Transverse colon (tissue), 4 donors: ENCODE data around the gene GPR156. TPM values are rescaled to one million over a fixed set of nuclear protein-coding genes. Genes with fewer than 3 reads are reported as not detected.

Experiments
- DNase-seq: peaks from one replicate; pipeline ENCODE4 v3.0.0-alpha.2; 2019
- H3K27ac ChIP-seq, 4 donors: fragments of 200-600 bp; sonication (generic); 2 replicates each; pipeline ENCODE4 v1.5.1; 2016 to 2018; ENCODE audit warnings: inconsistent platforms in 4 of 4
- H3K27me3 ChIP-seq: fragments of 200-600 bp; sonication (generic); 2 replicates; pipeline ENCODE4 v1.5.1; 2017; ENCODE audit warnings: inconsistent platforms
- H3K36me3 ChIP-seq, 4 donors: fragments of 200-600 bp; sonication (generic); 2 replicates each; pipeline ENCODE4 v1.5.1; 2017 to 2019; ENCODE audit warnings: inconsistent platforms in 4 of 4
- H3K4me1 ChIP-seq, 4 donors: fragments of 200-600 bp; sonication (generic); 2 replicates each; pipeline ENCODE4 v1.5.1; 2017 to 2020; ENCODE audit warnings: inconsistent platforms in 4 of 4
- H3K4me3 ChIP-seq, 4 donors: fragments of 200-600 bp; sonication (generic); 1 replicate in 1 of 4; 2 replicates in 3 of 4; pipeline versions ENCODE4 v1.5.1 to v1.6.1; 2017 to 2019; ENCODE audit warnings: inconsistent platforms in 4 of 4
- H3K9me3 ChIP-seq, 2 donors: fragments of 200-600 bp; sonication (generic); 2 replicates each; pipeline ENCODE4 v1.5.1; 2017 to 2019; ENCODE audit warnings: inconsistent platforms in 2 of 2
- CTCF ChIP-seq, 5 experiments: fragments of 200-600 bp in 3 of 5; fragments of 450-650 bp in 2 of 5; sonication (generic) in 3 of 5; IDR thresholded peaks; 1 replicate in 2 of 5; 2 replicates in 3 of 5; pipeline ENCODE4 v1.5.1; 2016 to 2017; ENCODE audit warnings: antibody characterized with exemption in 5 of 5, inconsistent platforms in 3 of 5, mild to moderate bottlenecking in 2 of 5, moderate library complexity in 1 of 5
- EP300 ChIP-seq: sonication (generic); formaldehyde crosslinking; IDR thresholded peaks from one replicate; pipeline ENCODE4 v1.6.1; 2017; ENCODE audit warnings: antibody characterized with exemption, low read depth
- POLR2A ChIP-seq: fragments of 450-650 bp; IDR thresholded peaks from one replicate; pipeline ENCODE4 v1.6.1; 2016; ENCODE audit warnings: antibody characterized with exemption, mild to moderate bottlenecking, moderate library complexity
- POLR2AphosphoS5 ChIP-seq, 3 donors: sonication (generic); formaldehyde crosslinking; IDR thresholded peaks; one replicate each; pipeline ENCODE4 v1.6.1; 2016; ENCODE audit warnings: antibody characterized with exemption in 3 of 3
- WGBS, 2 donors: methylation state at CpG; one replicate each; pipeline ENCODE4 v1.1.5; 2018; ENCODE audit warnings: low coverage in 1 of 2; 5-methylcytosine and 5-hydroxymethylcytosine counted together
- in situ Hi-C, 4 donors: fragments of 200-750 bp; cut with MboI; loops; one replicate each; pipeline versions ENCODE4 v1.15.0 to v1.15.1; 2017; ENCODE audit warnings: low sequenced_read_pairs in 3 of 4, low pct_ligation_motif_present in 1 of 4, low pct_unique_long_range_greater_than_20kb in 1 of 4
- intact Hi-C: fragments of 100-400 bp; cut with DNase I; formaldehyde crosslinking; loops from one replicate; pipeline ENCODE4 v1.15.1; 2023; ENCODE audit warnings: low total_unique reads
- total RNA-seq, 4 donors: library from RNA; depleted of rRNA; stranded (reverse); fragments of >200 nt; gene quantifications; one replicate each; pipeline ENCODE4 v1.1.0, GENCODE V29; 2016

The GPR156 gene
- total RNA-seq, 4 donors from 2014 or later: 0.27 to 0.48 TPM; not detected in 2

- Histone ChIP-seq H3K27ac (no peak overlapping the region), H3K9me3 (no peaks in the 10 kb centered on the region), H3K36me3 (no peaks in the 10 kb centered on the region), H3K27me3 (no peaks in the 10 kb centered on the region), H3K4me3 (no peak overlapping the region), H3K4me1 (no peaks in the 10 kb centered on the region)
- intact Hi-C loops: no loop called here
- DNase-seq: no peak
- no peak for TF ChIP-seq POLR2AphosphoS5 (IDR thresholded peaks at IDR 0.05)
- no peak for TF ChIP-seq EP300
- no peak for TF ChIP-seq CTCF (IDR thresholded peaks at IDR 0.05)
- TF ChIP-seq POLR2A: no peak
- WGBS, 2 donors: 95 to 100% methylated on average over 1 of the region's 1 CpG
- in situ Hi-C loops: loop anchor here in 1 of 4 donors (25.0 kb wide), 1 partner anchor 272 kb away; no protein-coding TSS in a partner anchor
Observed at GRCh38 chr3:120264963-120265362, 20.1 kb downstream of the GPR156 start.

- TF ChIP-seq EP300 (no peak), CTCF (IDR thresholded peaks at IDR 0.05) (no peak), POLR2AphosphoS5 (IDR thresholded peaks at IDR 0.05) (no peak), POLR2A (no peak)
- Histone ChIP-seq H3K4me1 (no peaks in the 10 kb centered on the region), H3K4me3 (no peak overlapping the region), H3K27ac (no peak overlapping the region), H3K27me3 (no peaks in the 10 kb centered on the region), H3K9me3 (no peaks in the 10 kb centered on the region), H3K36me3 (no peaks in the 10 kb centered on the region)
- no peak for DNase-seq
- 76 to 94% methylated on average over 3 to 5 of the region's 5 CpGs for whole genome bisulfite sequencing, 2 donors
- intact Hi-C loops (no loop called here), in situ Hi-C loops (loop anchor here in 1 of 4 donors (25.0 kb wide), 1 partner anchor 274 kb away; no protein-coding TSS in a partner anchor)
Observed at GRCh38 chr3:120263792-120264191, 21.2 kb downstream of the GPR156 start.

- Histone ChIP-seq H3K27me3 (no peaks in the 10 kb centered on the region), H3K4me3 (no peak overlapping the region), H3K27ac (no peak overlapping the region), H3K36me3 (no peaks in the 10 kb centered on the region), H3K4me1 (no peaks in the 10 kb centered on the region), H3K9me3 (peaks cover 0 to 13% of the 10 kb centered on the region in 2 donors)
- 77 to 83% methylated on average over 1 of the region's 1 CpG for WGBS, 2 donors
- TF ChIP-seq EP300 (no peak), POLR2AphosphoS5 (IDR thresholded peaks at IDR 0.05) (no peak), POLR2A (no peak), CTCF (IDR thresholded peaks at IDR 0.05) (no peak)
- in situ Hi-C loops: loop anchor here in 1 of 4 donors (25.0 kb wide), 1 partner anchor 279 kb away; no protein-coding TSS in a partner anchor
- intact Hi-C loops: no loop called here
- DNase-seq: no peak
Observed at GRCh38 chr3:120258009-120258408, 27.0 kb downstream of the GPR156 start.

- Histone ChIP-seq H3K27me3 (no peaks in the 10 kb centered on the region), H3K27ac (no peak overlapping the region), H3K4me1 (peaks cover 0 to 4% (median 0%) of the 10 kb centered on the region in 4 donors), H3K36me3 (no peaks in the 10 kb centered on the region), H3K4me3 (no peak overlapping the region), H3K9me3 (no peaks in the 10 kb centered on the region)
- no peak for DNase-seq
- intact Hi-C loops: loop anchor here (10.0 kb wide), 3 partner anchors 99 to 549 kb away; partner anchors contain the start of gene LRRC58
- in situ Hi-C loops: loop anchor here (10.0 to 25.0 kb wide), 7 partner anchors 159 to 567 kb away; no protein-coding TSS in a partner anchor
- TF ChIP-seq POLR2AphosphoS5 (IDR thresholded peaks at IDR 0.05): no peak
- no peak for TF ChIP-seq CTCF (IDR thresholded peaks at IDR 0.05)
- TF ChIP-seq POLR2A: no peak
- TF ChIP-seq EP300: no peak
Observed at GRCh38 chr3:120245386-120245785, 39.6 kb downstream of the GPR156 start.
